A673 (cell line): ENCODE results near the gene GRIK2. TPM values are rescaled to one million over a fixed set of nuclear protein-coding genes. Genes with fewer than 3 reads are reported as not detected.

ENCODE experiments used
- BruUV-seq: library from RNA; stranded (reverse); fragments of 400-500 nt; replicated peaks from 2 replicates; lab custom pipeline; 2021; lab: Mats Ljungman, UMichigan
- CTCF ChIA-PET: fragments of 300-600 bp; sonication (Branson Sonifier 250); formaldehyde crosslinking; loops from one replicate; lab custom pipeline; 2022; ENCODE audit warnings: antibody characterized with exemption; lab: Charles Lee
- POLR2A ChIA-PET: fragments of 300-600 bp; sonication (Branson Sonifier 250); formaldehyde crosslinking; loops from one replicate; lab custom pipeline; 2022; ENCODE audit warnings: antibody characterized with exemption; ENCODE audit not compliant: low non-redundant PET; lab: Charles Lee
- DNase-seq: peaks from one replicate; pipeline ENCODE4 v3.0.0-alpha.2; 2015; ENCODE audit warnings: low spot score
- H3K27ac ChIP-seq: fragments of 200-600 bp; sonication (generic); 2 replicates; pipeline ENCODE4 v1.5.1; 2016; ENCODE audit warnings: mixed run types, low read depth, mild to moderate bottlenecking, mixed read lengths, antibody characterized with exemption, low read length; ENCODE audit not compliant: poor library complexity, severe bottlenecking
- H3K27me3 ChIP-seq: fragments of 200-600 bp; sonication (generic); replicated peaks from 2 replicates; pipeline ENCODE4 v1.6.1; 2017; ENCODE audit warnings: mixed run types, low read depth, mild to moderate bottlenecking, mixed read lengths, antibody characterized with exemption, low read length; ENCODE audit not compliant: insufficient read depth, poor library complexity
- H3K36me3 ChIP-seq: fragments of 200-600 bp; sonication (generic); 2 replicates; pipeline ENCODE4 v1.6.1; 2016; ENCODE audit warnings: mixed run types, mild to moderate bottlenecking, mixed read lengths, antibody characterized with exemption, low read length; ENCODE audit not compliant: insufficient read depth, poor library complexity, severe bottlenecking
- H3K4me1 ChIP-seq: fragments of 200-600 bp; sonication (generic); 2 replicates; pipeline ENCODE4 v1.6.1; 2017; ENCODE audit warnings: mixed run types, mild to moderate bottlenecking, mixed read lengths, antibody characterized with exemption, low read length; ENCODE audit not compliant: insufficient read depth, poor library complexity, severe bottlenecking
- H3K4me3 ChIP-seq: fragments of 200-600 bp; sonication (generic); 2 replicates; pipeline ENCODE4 v1.5.1; 2016; ENCODE audit warnings: low read depth, mixed run types, mild to moderate bottlenecking, mixed read lengths, low read length; ENCODE audit not compliant: poor library complexity, severe bottlenecking
- H3K9me3 ChIP-seq: fragments of 200-600 bp; sonication (generic); 2 replicates; pipeline ENCODE4 v1.6.1; 2016; ENCODE audit warnings: mixed run types, low read depth, mild to moderate bottlenecking, mixed read lengths, antibody characterized with exemption, low read length; ENCODE audit not compliant: poor library complexity, severe bottlenecking
- EZH2 ChIP-seq: fragments of 200-600 bp; sonication (generic); IDR thresholded peaks from 2 replicates; pipeline ENCODE4 v1.6.1; 2017; ENCODE audit warnings: borderline replicate concordance, low read depth, mild to moderate bottlenecking, mixed read lengths, antibody characterized with exemption, low read length; ENCODE audit not compliant: poor library complexity, severe bottlenecking
- intact Hi-C: fragments of 100-400 bp; cut with micrococcal nuclease; formaldehyde crosslinking; loops from one replicate; pipeline ENCODE4 v1.10.0; 2022; ENCODE audit not compliant: unreplicated experiment
- total RNA-seq: library from RNA; stranded (reverse); gene quantifications from 2 replicates; pipeline ENCODE4 v1.2.3, GENCODE V29; 2021
- TF ChIP-seq, protein P1 (sequence below): fragments of 300-800, 200-600 bp; sonication (generic); conservative IDR thresholded peaks from 2 replicates; pipeline ENCODE4 v1.5.1; 2017; ENCODE audit warnings: low read depth, mild to moderate bottlenecking, antibody characterized with exemption, low read length, moderate library complexity, mixed read lengths

Gene GRIK2
- total RNA-seq, 1 experiment from 2014 or later, result 62.1 TPM

DNA sequence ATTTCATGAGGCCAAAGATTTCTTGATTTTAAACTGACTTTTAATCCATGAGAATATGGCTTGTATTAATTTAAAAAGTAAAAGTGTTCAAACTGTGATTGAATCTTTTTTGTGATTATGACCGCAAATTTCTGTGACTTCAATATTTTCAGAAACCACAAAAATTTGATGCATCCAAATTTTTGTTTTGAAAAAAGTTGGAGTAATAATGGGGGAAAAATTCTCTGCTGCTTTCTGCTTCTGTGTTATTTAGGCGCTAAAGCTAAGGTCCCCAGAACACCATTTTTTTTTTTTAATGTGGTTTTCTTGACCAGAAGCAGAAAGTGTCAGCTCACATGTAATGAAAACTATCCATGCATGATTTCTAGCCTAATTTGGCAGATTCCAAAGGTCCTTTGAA lies 65.3 kb downstream of the GRIK2 start:
- H3K4me3 ChIP-seq, result no peak overlapping the region
- ChIA-PET CTCF (no interaction called here), POLR2A (no interaction called here)
- H3K27ac ChIP-seq, result no peak overlapping the region
- H3K27me3 ChIP-seq, result no peaks in the 10 kb centered on the region
- no peaks in the 10 kb centered on the region for H3K36me3 ChIP-seq
- BruUV-seq, result no TSS peak
- peaks cover 10% of the 10 kb centered on the region for H3K4me1 ChIP-seq
- TF ChIP-seq, protein P1, sequence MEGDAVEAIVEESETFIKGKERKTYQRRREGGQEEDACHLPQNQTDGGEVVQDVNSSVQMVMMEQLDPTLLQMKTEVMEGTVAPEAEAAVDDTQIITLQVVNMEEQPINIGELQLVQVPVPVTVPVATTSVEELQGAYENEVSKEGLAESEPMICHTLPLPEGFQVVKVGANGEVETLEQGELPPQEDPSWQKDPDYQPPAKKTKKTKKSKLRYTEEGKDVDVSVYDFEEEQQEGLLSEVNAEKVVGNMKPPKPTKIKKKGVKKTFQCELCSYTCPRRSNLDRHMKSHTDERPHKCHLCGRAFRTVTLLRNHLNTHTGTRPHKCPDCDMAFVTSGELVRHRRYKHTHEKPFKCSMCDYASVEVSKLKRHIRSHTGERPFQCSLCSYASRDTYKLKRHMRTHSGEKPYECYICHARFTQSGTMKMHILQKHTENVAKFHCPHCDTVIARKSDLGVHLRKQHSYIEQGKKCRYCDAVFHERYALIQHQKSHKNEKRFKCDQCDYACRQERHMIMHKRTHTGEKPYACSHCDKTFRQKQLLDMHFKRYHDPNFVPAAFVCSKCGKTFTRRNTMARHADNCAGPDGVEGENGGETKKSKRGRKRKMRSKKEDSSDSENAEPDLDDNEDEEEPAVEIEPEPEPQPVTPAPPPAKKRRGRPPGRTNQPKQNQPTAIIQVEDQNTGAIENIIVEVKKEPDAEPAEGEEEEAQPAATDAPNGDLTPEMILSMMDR, result no peak
- no peaks in the 10 kb centered on the region for H3K9me3 ChIP-seq
- DNase-seq, result no peak
- intact Hi-C loops, result no loop called here

DNA sequence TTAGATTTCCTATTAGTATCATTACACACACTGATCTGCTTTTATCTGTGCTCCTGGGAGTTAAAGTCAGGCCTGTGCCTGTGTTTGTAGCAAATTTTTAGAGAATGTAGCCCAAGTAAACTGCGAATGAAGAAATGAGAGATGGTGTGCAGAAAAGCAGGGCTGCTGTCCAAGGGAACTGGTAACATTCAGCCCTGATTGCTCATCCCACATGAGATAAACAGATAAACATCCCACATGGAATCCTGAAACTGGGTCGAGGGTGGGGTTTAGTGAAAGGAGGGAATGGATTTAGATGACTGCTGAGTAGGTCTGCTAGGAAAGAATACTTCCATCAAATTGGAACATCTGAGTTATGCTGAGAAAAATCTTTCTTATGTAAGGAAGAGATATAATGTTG lies 69.1 kb downstream of the GRIK2 start:
- no peak for DNase-seq
- H3K36me3 ChIP-seq, result no peaks in the 10 kb centered on the region
- H3K4me3 ChIP-seq, result no peak overlapping the region
- H3K9me3 ChIP-seq, result no peaks in the 10 kb centered on the region
- no TSS peak for BruUV-seq
- no peaks in the 10 kb centered on the region for H3K27me3 ChIP-seq
- POLR2A ChIA-PET, result no interaction called here
- TF ChIP-seq, protein P1, result no peak
- TF ChIP-seq EZH2, result no peak
- intact Hi-C loops, result no loop called here
- H3K27ac ChIP-seq, result no peak overlapping the region
- CTCF ChIA-PET, result no interaction called here
- H3K4me1 ChIP-seq, result peaks cover 16% of the 10 kb centered on the region

DNA sequence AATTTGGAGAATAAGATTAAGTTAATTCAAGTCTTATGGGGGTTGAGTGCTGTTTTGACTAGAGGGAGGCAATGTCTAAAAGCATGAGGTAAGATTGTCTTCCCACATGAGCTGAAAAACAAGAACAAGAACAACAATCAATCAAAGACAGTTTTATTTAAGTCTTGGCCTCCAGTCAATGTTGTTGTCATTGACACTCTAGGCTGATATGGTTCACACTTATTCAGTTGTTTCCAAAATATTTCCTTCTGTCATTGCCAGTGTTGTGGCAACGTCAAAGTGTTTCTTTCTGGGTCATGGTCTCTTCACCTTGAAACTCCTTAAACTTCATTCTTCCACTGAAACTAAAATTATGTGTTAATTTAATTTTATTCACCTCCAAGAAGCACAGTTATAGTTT lies 72.4 kb downstream of the GRIK2 start:
- TF ChIP-seq, protein P1, result no peak
- TF ChIP-seq EZH2, result no peak
- no peaks in the 10 kb centered on the region for H3K9me3 ChIP-seq
- H3K4me1 ChIP-seq, result peaks cover 23% of the 10 kb centered on the region
- H3K36me3 ChIP-seq, result no peaks in the 10 kb centered on the region
- intact Hi-C loops, result no loop called here
- no peak overlapping the region for H3K27ac ChIP-seq
- H3K4me3 ChIP-seq, result no peak overlapping the region
- BruUV-seq, result no TSS peak
- no peaks in the 10 kb centered on the region for H3K27me3 ChIP-seq
- CTCF ChIA-PET, result no interaction called here
- DNase-seq, result no peak
- POLR2A ChIA-PET, result no interaction called here
